Effector memory CD4-positive, alpha-beta T cell (primary cell): ENCODE measurements around the gene TNKS1BP1.

Experiments
- DNase-seq, 3 donors: peaks; one replicate each; pipeline ENCODE4 v3.0.0-alpha.2; 2020
- H3K27ac ChIP-seq: 2 replicates; pipeline ENCODE4 v1.7.0; 2013; ENCODE audit warnings: mild to moderate bottlenecking, low read length, moderate library complexity; ENCODE audit not compliant: insufficient read depth, poor library complexity, severe bottlenecking
- H3K27me3 ChIP-seq: replicated peaks from 2 replicates; pipeline ENCODE4 v1.7.0; 2013; ENCODE audit warnings: mild to moderate bottlenecking, low read length; ENCODE audit not compliant: insufficient read depth, control insufficient read depth, poor library complexity, severe bottlenecking
- H3K36me3 ChIP-seq: 2 replicates; pipeline ENCODE4 v1.7.0; 2013; ENCODE audit warnings: mild to moderate bottlenecking, low read length, moderate library complexity; ENCODE audit not compliant: control insufficient read depth, insufficient read depth
- H3K4me1 ChIP-seq: 2 replicates; pipeline ENCODE4 v1.7.0; 2013; ENCODE audit warnings: low read length, mild to moderate bottlenecking; ENCODE audit not compliant: control insufficient read depth, insufficient read depth, poor library complexity, severe bottlenecking
- H3K4me3 ChIP-seq: 2 replicates; pipeline ENCODE4 v1.7.0; 2013; ENCODE audit warnings: low read length, low read depth, mild to moderate bottlenecking; ENCODE audit not compliant: insufficient read depth, poor library complexity, severe bottlenecking
- H3K9me3 ChIP-seq: 2 replicates; pipeline ENCODE4 v1.7.0; 2013; ENCODE audit warnings: mild to moderate bottlenecking, low read length, moderate library complexity; ENCODE audit not compliant: control insufficient read depth

Gene TNKS1BP1

GRCh38 chr11:57335023-57335342 is 10.2 kb upstream of the TNKS1BP1 start:
- H3K36me3 ChIP-seq: peaks cover 38% of the 10 kb centered on the region
- DNase-seq: no peak
- H3K4me3 ChIP-seq: peak overlapping the region; percentile 62
- no peaks in the 10 kb centered on the region for H3K27me3 ChIP-seq
- H3K4me1 ChIP-seq: peaks cover 17% of the 10 kb centered on the region
- peak overlapping the region; percentile 86 for H3K27ac ChIP-seq
- H3K9me3 ChIP-seq: no peaks in the 10 kb centered on the region

GRCh38 chr11:57332694-57333440 is 8.1 kb upstream of the TNKS1BP1 start:
- H3K27me3 ChIP-seq: no peaks in the 10 kb centered on the region
- no peaks in the 10 kb centered on the region for H3K9me3 ChIP-seq
- no peak for DNase-seq
- H3K36me3 ChIP-seq: peaks cover 57% of the 10 kb centered on the region
- H3K27ac ChIP-seq: no peak overlapping the region
- no peak overlapping the region for H3K4me3 ChIP-seq
- H3K4me1 ChIP-seq: peaks cover 17% of the 10 kb centered on the region

GRCh38 chr11:57331720-57332119 is 7.0 kb upstream of the TNKS1BP1 start:
- H3K36me3 ChIP-seq: peaks cover 67% of the 10 kb centered on the region
- H3K27ac ChIP-seq: no peak overlapping the region
- H3K4me1 ChIP-seq: peaks cover 16% of the 10 kb centered on the region
- no peaks in the 10 kb centered on the region for H3K9me3 ChIP-seq
- no peaks in the 10 kb centered on the region for H3K27me3 ChIP-seq
- DNase-seq: no peak
- no peak overlapping the region for H3K4me3 ChIP-seq

DNA sequence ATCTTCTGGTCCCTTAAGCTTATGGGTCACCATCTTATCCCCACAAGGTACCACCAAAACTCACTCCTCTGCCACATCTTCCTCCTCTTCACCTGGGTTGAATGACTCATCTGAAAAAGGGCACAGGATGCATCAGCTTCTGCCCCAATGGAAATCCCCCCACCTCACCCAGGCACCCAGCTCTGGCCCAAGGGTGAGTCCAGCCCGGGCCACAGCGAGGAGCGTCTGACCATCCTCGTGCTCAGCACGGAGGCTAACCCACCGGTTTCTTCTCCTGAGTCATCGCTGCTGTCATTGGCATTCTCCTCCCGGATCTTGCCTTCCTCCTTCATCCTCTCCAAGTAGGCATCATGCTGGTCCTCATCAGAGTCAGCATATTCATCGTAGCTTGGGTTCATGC is 5.3 kb upstream of the TNKS1BP1 start:
- no peak for DNase-seq

DNA sequence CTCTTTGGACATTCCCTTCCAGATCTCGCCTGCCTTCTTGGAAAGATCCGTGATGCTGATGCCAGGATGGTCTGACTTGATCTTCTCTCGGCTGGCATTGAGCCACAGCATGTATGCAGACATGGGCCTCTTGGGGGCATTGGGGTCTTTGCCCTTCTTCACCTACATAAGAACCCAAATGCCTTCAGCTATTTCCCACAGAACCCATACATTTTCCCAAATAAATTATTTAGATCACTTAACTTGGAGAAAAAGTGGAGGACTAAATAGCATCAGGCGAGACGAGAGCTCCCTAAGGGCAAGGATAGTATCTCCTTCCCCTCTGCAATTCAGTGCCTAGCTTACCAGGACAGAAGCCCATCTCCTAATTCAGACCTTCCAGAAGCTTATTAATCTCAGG is 3.0 kb upstream of the TNKS1BP1 start:
- Histone ChIP-seq H3K9me3 (no peaks in the 10 kb centered on the region), H3K4me3 (no peak overlapping the region), H3K4me1 (peaks cover 16% of the 10 kb centered on the region), H3K36me3 (peaks cover 58% of the 10 kb centered on the region), H3K27me3 (no peaks in the 10 kb centered on the region), H3K27ac (no peak overlapping the region)
- DNase-seq: no peak

More for the DNA sequence above, 5.3 kb upstream of the TNKS1BP1 start:
- Histone ChIP-seq H3K4me3 (no peak overlapping the region), H3K4me1 (peaks cover 20% of the 10 kb centered on the region), H3K27ac (no peak overlapping the region), H3K27me3 (no peaks in the 10 kb centered on the region), H3K36me3 (peaks cover 69% of the 10 kb centered on the region), H3K9me3 (no peaks in the 10 kb centered on the region)

GRCh38 chr11:57325735-57326048 is 940 bp upstream of the TNKS1BP1 start:
- no peak for DNase-seq
- Histone ChIP-seq H3K4me1 (peaks cover 16% of the 10 kb centered on the region), H3K36me3 (peaks cover 38% of the 10 kb centered on the region), H3K9me3 (no peaks in the 10 kb centered on the region), H3K27ac (peak overlapping the region; percentile 69), H3K4me3 (peak overlapping the region; percentile 71), H3K27me3 (no peaks in the 10 kb centered on the region)

DNA sequence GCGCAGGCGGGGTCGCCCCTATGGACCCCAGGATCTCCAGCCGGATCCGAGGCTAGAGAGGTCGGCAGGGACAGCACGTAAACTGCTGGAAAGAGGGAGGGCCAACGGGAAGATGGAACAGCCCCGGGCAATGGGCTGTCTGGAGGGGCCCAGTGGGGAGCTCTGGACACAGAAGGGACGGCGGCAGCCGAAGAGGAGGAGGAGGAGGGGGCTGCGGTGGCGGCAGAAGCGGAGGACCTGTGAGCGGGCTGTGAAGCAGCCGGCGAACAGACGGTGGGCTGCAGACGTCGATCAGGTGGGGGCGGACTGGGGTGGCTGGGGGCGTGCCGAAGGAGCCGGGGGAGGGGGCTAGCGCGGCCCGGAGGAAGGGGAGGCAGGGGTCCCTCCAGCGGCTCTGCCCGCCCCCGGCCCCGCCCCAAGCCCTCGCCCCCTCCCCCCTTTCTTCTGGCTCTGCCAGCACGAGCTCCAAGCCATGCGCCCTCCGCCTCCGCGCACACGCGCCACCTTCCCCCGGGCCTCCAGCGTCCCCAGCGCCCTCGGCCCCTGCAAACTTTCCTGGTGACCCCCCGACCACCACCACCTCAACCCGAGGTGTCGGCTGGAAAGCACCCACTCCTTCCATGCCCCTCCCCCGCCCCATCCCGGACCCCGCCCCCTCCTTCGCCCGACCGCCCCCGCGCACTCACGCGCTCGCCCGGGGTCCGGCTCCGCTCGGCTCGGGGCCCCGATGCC is 432 bp downstream of the TNKS1BP1 start:
- peaks cover 24% of the 10 kb centered on the region for H3K36me3 ChIP-seq
- peaks cover 16% of the 10 kb centered on the region for H3K4me1 ChIP-seq
- DNase-seq: peak in 1 of 3 donors; percentile 2
- no peaks in the 10 kb centered on the region for H3K9me3 ChIP-seq
- no peak overlapping the region for H3K27ac ChIP-seq
- no peaks in the 10 kb centered on the region for H3K27me3 ChIP-seq
- peak overlapping the region; percentile 39 for H3K4me3 ChIP-seq

DNA sequence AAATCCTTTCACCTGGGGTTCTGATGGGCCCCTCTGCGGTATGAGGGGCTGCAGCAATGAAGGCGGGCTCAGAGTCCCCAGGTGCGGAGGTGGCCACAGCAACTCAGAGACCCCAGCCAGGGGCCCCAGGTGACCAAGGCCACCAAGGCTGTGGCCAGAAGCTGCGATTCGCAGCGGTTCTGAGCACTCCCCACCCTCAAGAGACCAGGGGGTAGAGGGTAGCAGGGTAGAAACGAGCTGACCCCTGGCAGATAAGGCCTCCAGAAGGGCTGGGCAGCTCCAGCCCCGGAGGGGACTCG is 948 bp downstream of the TNKS1BP1 start:
- Histone ChIP-seq H3K4me3 (peak overlapping the region; percentile 39), H3K27me3 (no peaks in the 10 kb centered on the region), H3K27ac (no peak overlapping the region), H3K4me1 (peaks cover 16% of the 10 kb centered on the region), H3K9me3 (no peaks in the 10 kb centered on the region), H3K36me3 (peaks cover 19% of the 10 kb centered on the region)
- no peak for DNase-seq

DNA sequence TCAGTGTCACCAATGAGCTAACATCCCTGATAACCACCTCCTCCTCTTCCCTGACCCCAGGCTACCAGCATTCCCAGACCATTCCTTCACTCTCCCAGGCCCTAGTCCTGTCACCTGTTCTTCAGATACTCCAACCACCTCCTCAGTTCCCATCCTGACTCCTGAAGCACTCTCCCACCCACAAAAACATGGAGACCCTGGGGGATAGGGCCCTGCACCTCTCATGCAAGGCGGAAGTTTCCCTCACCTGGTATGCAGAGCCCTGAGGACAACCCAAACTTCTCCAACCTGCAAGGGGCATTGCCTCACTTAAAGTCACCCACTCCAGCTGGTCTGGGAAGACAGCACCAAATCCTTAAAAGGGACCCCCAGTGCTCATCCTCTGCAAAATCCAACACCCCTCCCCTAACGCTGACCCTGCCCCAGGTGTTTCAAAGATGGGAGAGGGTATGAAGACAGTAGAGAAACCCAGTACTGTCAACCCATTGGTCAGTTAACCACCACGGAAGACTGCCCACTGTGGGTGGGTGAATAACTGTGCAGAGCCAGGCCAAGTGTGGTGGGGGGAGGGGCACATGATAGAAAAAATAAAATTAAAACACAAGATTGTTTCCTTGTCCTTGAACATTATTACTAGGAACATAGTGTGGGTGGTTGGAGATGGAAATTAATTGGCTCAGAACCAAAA is 1.4 kb downstream of the TNKS1BP1 start:
- H3K27me3 ChIP-seq: no peaks in the 10 kb centered on the region
- H3K27ac ChIP-seq: no peak overlapping the region
- H3K4me3 ChIP-seq: no peak overlapping the region
- H3K4me1 ChIP-seq: peaks cover 16% of the 10 kb centered on the region
- peaks cover 16% of the 10 kb centered on the region for H3K36me3 ChIP-seq
- DNase-seq: no peak
- H3K9me3 ChIP-seq: no peaks in the 10 kb centered on the region
